Right forelimb (tissue), 1 donor: ENCODE data around the gene SDHAF2.
"Not testable (repeated sequence)": the region's sequence is repeated elsewhere in the genome, so short reads cannot be mapped to it uniquely, and the experiment has no call there.

Experiments
- DNase-seq: peaks from one replicate; pipeline ENCODE4 v3.0.0-alpha.2; 2018

SDHAF2 gene

DNA sequence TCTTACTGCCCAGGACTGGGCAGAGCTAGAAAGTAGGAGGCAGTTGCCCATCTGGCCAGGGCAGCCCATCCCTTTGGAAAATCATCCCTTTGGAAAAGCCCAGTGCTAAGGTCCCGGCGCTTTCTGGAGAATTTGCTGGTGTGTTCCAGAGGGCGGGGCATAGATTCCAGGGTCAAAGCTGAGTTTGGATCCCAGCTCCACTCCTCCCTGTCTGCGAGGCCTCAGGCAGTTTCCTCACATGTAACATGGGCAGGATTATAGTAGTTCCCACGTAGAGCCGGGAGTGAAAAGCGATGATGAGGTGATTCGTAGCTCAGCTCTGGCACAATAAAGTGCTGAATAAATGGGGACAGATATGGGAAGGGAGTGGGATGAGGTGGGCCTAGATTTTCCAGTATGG, 47.2 kb downstream of the SDHAF2 start:
- no peak for DNase-seq

DNA sequence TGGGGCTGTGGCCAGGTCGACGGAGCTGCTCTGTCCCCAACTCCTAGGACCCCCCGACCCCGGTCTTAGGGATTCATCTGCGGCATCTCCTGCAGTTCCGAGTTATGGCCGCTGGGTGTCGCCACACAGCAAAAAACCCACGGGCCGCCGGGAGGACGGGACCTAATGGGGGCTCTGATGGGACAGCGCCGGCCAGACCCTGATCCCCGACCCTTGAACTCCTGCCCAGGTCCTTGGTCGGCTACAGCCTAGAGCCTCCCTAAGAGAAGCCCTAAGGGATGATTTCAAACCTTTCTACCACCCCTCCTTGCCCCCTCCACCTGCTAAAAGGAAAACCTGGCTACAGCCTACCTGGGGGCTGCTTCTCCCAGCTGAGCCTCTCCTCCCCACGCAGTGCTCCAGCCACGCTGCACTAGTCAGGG, 47.8 kb downstream of the SDHAF2 start:
- peak; percentile 69 for DNase-seq

GRCh38 chr11:61479360-61480058, 49.6 kb downstream of the SDHAF2 start:
- DNase-seq: not testable (repeated sequence)

DNA sequence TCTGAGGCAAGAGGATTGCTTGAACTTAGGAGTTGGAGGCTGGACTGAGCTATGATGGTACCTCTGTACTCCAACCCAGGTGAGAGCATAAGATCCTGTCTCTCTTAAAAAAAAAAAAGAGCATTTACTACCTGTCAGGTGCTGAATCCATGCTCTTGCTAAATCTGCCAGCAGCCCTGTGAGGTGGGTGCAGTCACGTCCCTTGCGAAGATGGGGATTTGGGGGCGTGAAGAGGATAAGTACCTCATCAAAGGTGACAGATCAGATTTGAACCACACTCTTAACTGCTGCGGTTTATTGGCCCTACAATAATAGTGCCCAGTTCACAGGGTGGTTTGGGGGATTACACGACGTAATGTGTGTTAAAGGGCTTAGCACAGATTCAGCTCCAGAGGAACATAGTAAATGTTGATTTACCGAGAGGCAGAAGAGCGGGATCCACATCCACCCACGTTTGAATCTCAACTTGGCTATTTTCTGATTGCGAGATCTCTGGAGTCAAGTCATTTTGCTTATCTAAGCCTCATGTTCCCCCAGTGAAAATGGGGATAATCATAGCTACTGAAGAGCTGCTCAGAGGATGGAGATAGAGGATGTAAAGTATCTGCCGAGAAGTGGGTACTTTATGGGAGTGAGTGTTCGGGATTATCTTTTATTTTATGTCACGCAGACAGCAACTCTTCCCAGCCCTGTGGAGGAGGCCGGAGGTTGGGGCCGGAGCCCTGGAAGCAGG, 50.5 kb downstream of the SDHAF2 start:
- DNase-seq: no peak

GRCh38 chr11:61480994-61481335, 51.0 kb downstream of the SDHAF2 start:
- DNase-seq: peak; percentile 61

- no peak for DNase-seq
These were observed 51.9 kb downstream of the SDHAF2 start for GRCh38 chr11:61481806-61482205.

DNA sequence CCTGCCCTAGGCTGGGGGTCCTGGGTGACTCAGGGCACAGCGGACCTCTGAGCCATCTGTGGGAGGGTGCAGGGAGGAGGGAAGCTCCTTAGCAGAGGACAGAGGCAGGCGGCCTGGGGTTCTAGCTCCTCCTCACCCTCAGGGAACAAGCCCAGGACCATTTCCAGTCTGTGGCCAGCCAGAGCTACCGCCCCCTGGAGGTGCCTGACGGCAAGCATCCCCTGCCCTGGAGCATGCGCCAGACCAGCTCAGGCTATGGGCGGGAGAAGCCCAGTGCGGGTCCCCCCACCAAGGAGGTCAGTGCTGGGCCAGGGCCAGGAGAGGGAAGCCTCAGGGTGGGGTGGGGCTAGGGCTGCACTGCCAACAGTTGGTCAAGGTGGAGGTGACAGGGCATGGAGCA, 52.6 kb downstream of the SDHAF2 start:
- DNase-seq: no peak

- no peak for DNase-seq
These were observed 54.6 kb downstream of the SDHAF2 start for GRCh38 chr11:61484541-61484940.

GRCh38 chr11:61485080-61485479, 55.2 kb downstream of the SDHAF2 start:
- no peak for DNase-seq

- DNase-seq: no peak
These were observed 56.2 kb downstream of the SDHAF2 start for GRCh38 chr11:61486011-61486620.

GRCh38 chr11:61486779-61487178, 56.9 kb downstream of the SDHAF2 start:
- DNase-seq: no peak

GRCh38 chr11:61487342-61488025, 57.6 kb downstream of the SDHAF2 start:
- no peak for DNase-seq

DNA sequence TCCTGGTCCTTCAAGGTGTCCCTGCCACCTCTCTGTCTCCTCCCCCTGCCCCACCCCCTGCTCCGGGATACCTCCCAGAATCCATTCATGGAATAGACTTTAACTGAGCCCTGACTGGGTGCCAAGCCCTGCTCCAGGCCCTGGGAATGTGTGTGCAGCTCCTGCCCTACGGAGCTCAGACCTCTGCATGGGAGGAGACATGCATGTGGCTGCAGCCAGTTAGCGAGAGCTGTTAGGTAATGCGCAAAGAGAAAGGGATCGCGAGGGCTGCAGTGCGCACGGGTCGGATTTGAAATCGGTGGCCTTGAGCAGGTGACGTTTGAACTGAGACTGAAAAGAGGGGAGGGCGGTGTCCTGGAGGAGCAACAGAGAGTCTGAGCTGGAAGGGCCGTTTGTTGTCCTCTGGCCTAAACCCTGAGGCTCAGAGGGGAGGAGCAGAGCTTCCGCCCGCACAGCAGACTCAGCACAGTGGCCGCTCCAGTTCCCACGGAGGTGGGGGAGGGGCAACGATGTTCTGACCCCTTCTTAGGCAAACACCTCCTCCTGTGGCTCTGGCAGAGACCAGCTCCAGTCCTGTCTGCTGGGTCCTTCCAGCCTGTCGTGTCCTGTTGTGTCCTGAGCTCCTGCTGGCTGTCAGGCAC, 58.8 kb downstream of the SDHAF2 start:
- peak; percentile 60 for DNase-seq

DNA sequence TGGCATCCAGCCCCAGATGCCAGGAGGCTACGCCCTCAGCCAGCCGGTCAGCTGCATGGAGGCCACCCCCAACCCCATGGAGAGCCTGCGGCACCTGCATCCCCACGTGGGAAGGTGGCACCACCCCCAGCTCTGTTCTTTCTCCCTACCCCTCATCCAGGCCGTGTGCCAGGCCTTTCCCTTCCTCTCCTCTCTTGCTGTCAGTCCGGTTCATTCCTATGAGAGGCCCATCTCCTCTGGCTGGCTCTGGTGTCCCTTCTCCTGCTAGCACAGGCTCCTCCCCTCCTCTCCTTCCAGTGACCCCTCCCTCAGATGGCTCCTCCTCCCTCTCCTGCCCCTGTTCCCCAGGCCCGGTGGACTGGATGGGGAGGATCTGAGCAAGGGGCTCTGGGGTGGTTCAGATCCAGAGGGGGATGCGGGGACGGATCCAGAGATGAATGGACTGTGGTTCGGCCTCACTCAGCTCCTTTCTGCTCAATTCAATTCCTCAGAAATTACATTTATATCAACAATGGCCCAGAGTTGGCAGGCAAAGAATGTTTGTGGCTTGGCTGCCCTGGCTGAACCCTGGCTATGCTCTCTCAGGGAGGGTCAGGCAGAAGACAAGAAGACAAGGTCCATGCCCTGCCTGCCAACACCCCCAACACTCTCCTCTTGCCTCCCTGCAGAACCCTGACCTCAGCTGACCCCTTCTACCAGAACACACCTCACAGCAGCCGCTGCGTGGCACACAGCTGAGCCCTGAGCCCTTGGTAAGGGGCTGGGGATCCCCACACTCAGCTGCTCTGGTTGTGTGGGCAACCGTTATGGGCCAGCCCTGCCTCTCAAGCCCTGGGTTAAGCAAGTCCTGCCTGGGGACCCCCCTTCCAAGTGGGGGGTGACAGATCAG, 60.2 kb downstream of the SDHAF2 start:
- no peak for DNase-seq

GRCh38 chr11:61491736-61492395, 61.9 kb downstream of the SDHAF2 start:
- DNase-seq: no peak

DNA sequence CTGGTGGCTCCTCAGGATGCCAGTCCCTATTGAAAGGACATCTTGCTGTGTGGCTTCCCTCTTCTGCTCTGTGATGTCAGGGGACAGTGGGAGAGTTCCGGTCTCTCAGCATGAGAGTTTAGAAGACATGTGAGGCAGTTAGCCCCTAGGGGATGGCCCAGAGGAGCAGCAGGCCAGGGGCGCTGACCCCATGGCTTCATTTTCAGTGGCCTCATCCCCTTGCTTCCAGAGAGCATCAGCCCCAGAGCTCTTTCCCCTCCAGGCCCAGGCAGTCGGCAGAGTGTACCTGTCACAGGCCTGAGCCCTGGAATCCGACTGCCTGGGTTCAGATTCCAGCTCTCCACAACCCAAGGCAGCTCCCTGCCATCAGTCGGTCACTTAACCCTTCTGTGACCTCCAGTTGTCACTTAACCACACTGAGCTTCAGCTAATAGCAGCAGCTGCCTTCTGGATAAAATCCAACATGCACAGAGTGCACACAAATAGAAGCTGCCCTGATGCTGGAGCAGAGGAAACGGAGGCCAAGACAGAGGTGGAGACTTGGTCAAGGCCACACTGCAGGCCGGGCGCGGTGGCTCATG, 64.5 kb downstream of the SDHAF2 start:
- DNase-seq: no peak

DNA sequence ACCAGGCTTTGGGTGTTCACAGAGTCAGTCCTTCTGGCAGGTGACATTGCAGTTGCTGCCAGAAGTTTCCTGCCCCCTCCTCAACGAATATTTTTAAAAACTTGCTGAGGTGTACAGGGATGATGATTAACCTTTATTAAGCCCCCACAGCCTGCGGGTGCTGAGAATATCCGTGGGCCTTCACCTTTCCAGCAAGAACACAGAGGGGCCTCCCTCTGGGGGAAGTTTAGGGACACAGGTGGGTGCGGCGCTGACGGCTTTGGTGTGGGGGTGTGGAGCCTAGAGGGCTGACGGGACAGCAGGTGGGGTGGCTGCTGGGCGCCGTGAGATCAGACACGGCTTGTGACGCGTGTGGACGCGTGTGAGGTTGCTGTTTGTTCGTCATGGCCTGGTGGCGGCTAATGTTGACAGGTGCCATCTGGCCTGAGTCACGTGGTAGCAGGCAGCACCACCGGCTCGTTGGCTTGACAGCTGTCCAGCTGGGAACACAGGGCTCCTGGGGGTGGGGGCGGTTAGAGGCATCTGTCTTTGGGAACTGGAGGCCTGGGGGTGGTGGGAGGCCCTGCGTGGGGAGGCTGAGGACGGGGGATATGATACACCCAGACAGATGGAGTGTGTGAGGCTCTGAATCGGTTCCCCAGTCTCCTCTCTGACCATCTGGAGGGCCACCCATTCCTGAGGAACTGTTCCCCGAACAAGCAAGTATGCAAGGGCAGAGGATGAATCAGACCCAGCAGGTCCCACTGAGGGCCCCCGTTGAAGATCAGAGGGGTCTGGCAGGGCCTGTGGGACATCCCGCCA, 66.1 kb downstream of the SDHAF2 start:
- peak; percentile 66 for DNase-seq
